Lung (tissue), 12 donors: Measurements from ENCODE around the gene DENND2A. TPM values are rescaled to one million over a fixed set of nuclear protein-coding genes. Genes with fewer than 3 reads are reported as not detected.
"Not testable (repeated sequence)": the region's sequence is repeated elsewhere in the genome, so short reads cannot be mapped to it uniquely, and the experiment has no call there.

Source experiments
- ATAC-seq: fragments of 200-7000 bp; cut with Tn5 transposase; one replicate; pipeline ENCODE4 v1.9.1; 2020; ENCODE audit warnings: moderate number of reproducible peaks; ENCODE audit not compliant: insufficient read depth, low FRiP score
- DNase-seq, 3 donors: peaks; one replicate each; pipeline ENCODE4 v3.0.0-alpha.2; 2013 to 2017
- H3K27ac ChIP-seq, 2 donors: one replicate each; pipeline ENCODE4 v1.5.1; 2013; ENCODE audit warnings: mild to moderate bottlenecking in 2 of 2, moderate library complexity in 2 of 2, control low read depth in 1 of 2, inconsistent platforms in 1 of 2, low read depth in 1 of 2, low read length in 1 of 2
- H3K27me3 ChIP-seq, 3 donors: one replicate each; pipeline ENCODE4 v1.5.1; 2013; ENCODE audit warnings: low read length in 2 of 3; ENCODE audit not compliant: control insufficient read depth in 3 of 3, insufficient read depth in 3 of 3
- H3K36me3 ChIP-seq, 4 donors: one replicate each; pipeline ENCODE4 v1.5.1; 2013; ENCODE audit warnings: low read length in 4 of 4, mild to moderate bottlenecking in 1 of 4, moderate library complexity in 1 of 4; ENCODE audit not compliant: control insufficient read depth in 4 of 4, insufficient read depth in 4 of 4
- H3K4me1 ChIP-seq, 5 donors: one replicate each; pipeline ENCODE4 v1.5.1; 2013; ENCODE audit warnings: low read length in 5 of 5, mild to moderate bottlenecking in 2 of 5, moderate library complexity in 1 of 5; ENCODE audit not compliant: control insufficient read depth in 5 of 5, insufficient read depth in 5 of 5
- H3K4me3 ChIP-seq: one replicate; pipeline ENCODE4 v1.5.1; 2013; ENCODE audit warnings: mild to moderate bottlenecking, control low read depth, moderate library complexity
- H3K9ac ChIP-seq, 2 donors: one replicate each; pipeline ENCODE4 v1.5.1; 2013; ENCODE audit warnings: low read length in 2 of 2, control low read depth in 1 of 2; ENCODE audit not compliant: insufficient read depth in 1 of 2
- H3K9me3 ChIP-seq, 4 donors: one replicate each; pipeline ENCODE4 v1.5.1; 2013; ENCODE audit warnings: low read length in 3 of 4, mild to moderate bottlenecking in 1 of 4, moderate library complexity in 1 of 4; ENCODE audit not compliant: control insufficient read depth in 4 of 4, insufficient read depth in 3 of 4
- WGBS, 2 donors: extraction: QIAGEN DNeasy Blood & Tissue Kit; methylation state at CpG; one replicate each; pipeline ENCODE4 v1.1.7; 2013; 5-methylcytosine and 5-hydroxymethylcytosine counted together
- polyA plus RNA-seq, 2 donors: library from polyadenylated mRNA; stranded (reverse); fragments of 200-250 nt; gene quantifications; one replicate each; pipeline ENCODE4 v1.2.1, GENCODE V29; 2013
- total RNA-seq, 2 donors: library from RNA; depleted of rRNA in 1 of 2; stranded (reverse); fragments of >200 nt in 1 of 2; gene quantifications; one replicate each; pipeline ENCODE4 v1.2.1, GENCODE V29; 2014 to 2021
- TF ChIP-seq, protein P1 (sequence below): IDR thresholded peaks from 2 replicates; pipeline ENCODE4 v1.5.1; 2012; ENCODE audit warnings: mild to moderate bottlenecking; ENCODE audit errors: control extremely low read depth, extremely low read depth
- donor health status: control.
- donor health status: control.
- donor health status: Bipolar disorder and iron deficiency.
- donor health status: healthy.
- donor health status: DM: yes; HTN: yes; CAD: no.

The DENND2A gene
- total and polyA plus RNA-seq, 4 donors = 4.1 to 32.4 (median 9.7) TPM

DNA sequence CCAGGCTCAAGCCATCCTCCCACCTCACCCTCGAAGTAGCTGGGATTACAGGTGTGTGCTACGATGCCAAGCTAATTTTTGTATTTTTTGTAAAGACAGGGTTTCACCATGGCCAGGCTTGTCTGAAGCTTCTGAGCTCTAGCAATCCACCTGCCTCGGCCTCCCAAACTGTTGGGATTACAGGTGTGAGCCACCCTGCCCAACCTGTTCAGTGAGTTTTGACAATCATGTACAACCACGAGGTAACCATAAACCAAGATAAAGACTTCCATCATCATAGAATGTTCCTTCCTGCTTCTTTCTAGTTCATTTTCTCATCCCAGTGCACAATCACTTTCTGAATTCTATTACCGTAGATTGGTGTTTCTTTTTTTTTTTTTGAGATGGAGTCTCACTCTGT, 130.8 kb downstream of the DENND2A start:
- H3K36me3 ChIP-seq = no peaks in the 10 kb centered on the region
- no peak overlapping the region for H3K9ac ChIP-seq
- H3K4me1 ChIP-seq = peaks cover 0 to 4% (median 3%) of the 10 kb centered on the region in 5 donors
- WGBS, 2 donors = 55 to 66% methylated on average over 5 of the region's 5 CpGs
- no peaks in the 10 kb centered on the region for H3K9me3 ChIP-seq
- ATAC-seq (no peak), DNase-seq (no peak)
- no peak overlapping the region for H3K27ac ChIP-seq
- no peaks in the 10 kb centered on the region for H3K27me3 ChIP-seq
- H3K4me3 ChIP-seq = no peak overlapping the region
- TF ChIP-seq, protein P1, sequence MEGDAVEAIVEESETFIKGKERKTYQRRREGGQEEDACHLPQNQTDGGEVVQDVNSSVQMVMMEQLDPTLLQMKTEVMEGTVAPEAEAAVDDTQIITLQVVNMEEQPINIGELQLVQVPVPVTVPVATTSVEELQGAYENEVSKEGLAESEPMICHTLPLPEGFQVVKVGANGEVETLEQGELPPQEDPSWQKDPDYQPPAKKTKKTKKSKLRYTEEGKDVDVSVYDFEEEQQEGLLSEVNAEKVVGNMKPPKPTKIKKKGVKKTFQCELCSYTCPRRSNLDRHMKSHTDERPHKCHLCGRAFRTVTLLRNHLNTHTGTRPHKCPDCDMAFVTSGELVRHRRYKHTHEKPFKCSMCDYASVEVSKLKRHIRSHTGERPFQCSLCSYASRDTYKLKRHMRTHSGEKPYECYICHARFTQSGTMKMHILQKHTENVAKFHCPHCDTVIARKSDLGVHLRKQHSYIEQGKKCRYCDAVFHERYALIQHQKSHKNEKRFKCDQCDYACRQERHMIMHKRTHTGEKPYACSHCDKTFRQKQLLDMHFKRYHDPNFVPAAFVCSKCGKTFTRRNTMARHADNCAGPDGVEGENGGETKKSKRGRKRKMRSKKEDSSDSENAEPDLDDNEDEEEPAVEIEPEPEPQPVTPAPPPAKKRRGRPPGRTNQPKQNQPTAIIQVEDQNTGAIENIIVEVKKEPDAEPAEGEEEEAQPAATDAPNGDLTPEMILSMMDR = no peak

DNA sequence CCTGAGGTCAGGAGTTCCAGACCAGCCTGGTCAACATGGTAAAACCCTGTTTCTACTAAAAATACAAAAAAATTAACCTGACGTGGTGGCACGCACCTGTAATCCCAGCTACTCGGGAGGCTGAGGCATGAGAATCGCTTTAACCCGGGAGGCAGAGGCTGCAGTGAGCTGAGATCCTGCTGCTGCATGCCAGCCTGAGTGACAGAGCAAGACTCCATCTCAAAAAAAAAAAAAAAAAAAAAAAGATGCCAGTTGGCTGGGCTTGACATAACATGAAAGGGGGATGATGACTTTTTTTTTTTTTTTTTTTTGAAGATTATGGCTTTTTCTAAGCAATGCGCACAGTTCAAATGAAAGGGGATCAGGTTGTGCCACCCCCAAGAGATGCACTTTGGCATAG, 133.1 kb downstream of the DENND2A start:
- H3K9me3 ChIP-seq, H3K9ac ChIP-seq, DNase-seq, ATAC-seq, H3K4me3 ChIP-seq, H3K4me1 ChIP-seq, H3K27me3 ChIP-seq, H3K36me3 ChIP-seq: not testable (repeated sequence)
- 88 to 89% methylated on average over 6 of the region's 6 CpGs for WGBS, 2 donors
- peak overlapping the region in 1 of 2 donors; percentile 92 for H3K27ac ChIP-seq

DNA sequence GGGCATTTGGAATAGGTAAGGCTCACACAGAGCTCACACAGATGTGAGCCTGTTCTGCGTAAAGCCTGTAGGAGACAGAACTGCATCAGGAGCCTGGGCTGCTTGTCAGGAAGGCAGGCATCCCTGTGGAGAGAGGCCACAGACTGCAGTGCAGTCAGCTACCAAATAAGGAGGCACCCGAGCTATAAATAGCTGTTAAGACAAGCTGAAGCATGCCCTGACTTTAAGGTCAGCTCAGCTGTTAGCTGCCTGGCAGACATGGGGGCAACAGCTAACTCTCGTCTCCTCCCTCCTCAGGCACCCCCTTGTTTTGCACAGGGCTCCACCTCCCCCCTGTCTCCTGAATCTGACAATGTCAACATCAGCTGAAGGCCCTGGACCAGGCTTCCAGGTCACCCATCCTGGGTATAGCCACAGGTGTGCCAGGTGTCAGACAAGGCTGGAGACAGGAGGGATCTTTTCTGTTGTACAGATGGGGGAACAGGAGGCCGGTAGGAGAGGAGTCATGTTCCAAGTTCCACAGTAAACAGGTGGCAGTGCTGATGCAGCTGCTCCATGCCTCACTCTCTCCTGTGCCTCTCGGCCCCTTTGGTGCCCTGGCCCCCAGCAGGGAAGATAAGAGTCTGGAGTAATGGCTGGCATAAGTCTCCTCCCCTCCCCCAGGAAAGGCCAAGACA, 133.7 kb downstream of the DENND2A start:
- 66 to 75% methylated on average over 5 of the region's 5 CpGs for WGBS, 2 donors
- TF ChIP-seq, protein P1 = no peak
- Histone ChIP-seq H3K27me3 (no peaks in the 10 kb centered on the region), H3K4me1 (peaks cover 0 to 4% (median 3%) of the 10 kb centered on the region in 5 donors), H3K9me3 (no peaks in the 10 kb centered on the region), H3K36me3 (no peaks in the 10 kb centered on the region), H3K4me3 (no peak overlapping the region), H3K9ac (no peak overlapping the region), H3K27ac (peak overlapping the region in 1 of 2 donors; percentile 92)
- ATAC-seq (no peak), DNase-seq (peak in 2 of 3 donors; percentile 24 to 55)

DNA sequence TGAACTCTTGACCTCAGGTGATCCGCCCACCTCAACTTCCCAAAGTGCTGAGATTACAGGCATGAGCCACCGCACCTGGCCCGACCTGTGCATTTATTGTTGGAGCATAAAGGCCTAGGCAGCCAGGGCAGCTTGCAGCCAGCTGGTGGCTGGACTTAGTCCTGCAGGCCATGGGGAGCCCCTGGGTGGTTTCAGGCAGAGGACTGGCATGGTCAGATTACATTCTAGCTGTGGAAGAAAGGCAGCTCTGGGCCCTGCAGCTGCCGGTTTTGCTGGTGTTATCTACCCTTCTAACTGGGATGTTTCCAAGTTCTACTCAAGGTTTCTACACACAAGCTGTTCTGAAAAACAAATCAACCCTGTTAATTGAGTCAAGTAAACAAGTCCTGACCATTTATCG, 138.6 kb downstream of the DENND2A start:
- H3K9me3 ChIP-seq = no peaks in the 10 kb centered on the region
- no peak for DNase-seq

DNA sequence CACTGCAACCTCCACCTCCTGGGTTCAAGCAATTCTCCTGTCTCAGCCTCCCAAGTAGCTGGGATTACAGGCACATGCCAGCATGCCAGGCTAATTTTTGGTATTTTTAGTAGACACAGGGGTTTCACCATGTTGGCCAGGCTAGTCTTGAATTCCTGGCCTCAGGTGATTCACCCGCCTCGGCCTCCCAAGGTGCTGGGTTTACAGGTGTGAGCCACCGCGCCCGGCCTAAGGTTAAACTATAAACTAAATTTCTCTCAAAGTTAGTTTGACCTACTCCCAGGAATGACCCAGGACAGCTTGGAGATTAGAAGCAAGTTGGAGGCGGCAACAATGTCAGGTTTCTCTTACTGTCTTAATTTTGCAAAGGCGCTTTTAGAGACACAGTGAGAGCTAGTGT, 142.8 kb downstream of the DENND2A start:
- WGBS, 2 donors = 95 to 96% methylated on average over 7 of the region's 7 CpGs
- H3K36me3 ChIP-seq, H3K4me1 ChIP-seq, H3K4me3 ChIP-seq, H3K9me3 ChIP-seq, H3K9ac ChIP-seq, H3K27me3 ChIP-seq, H3K27ac ChIP-seq, DNase-seq, ATAC-seq: not testable (repeated sequence)

More for the DNA sequence above, 138.6 kb downstream of the DENND2A start:
- ATAC-seq = no peak
- H3K36me3 ChIP-seq = no peaks in the 10 kb centered on the region
- H3K27me3 ChIP-seq = no peaks in the 10 kb centered on the region
- H3K4me3 ChIP-seq = no peak overlapping the region
- peaks cover 0 to 4% (median 0%) of the 10 kb centered on the region in 5 donors for H3K4me1 ChIP-seq
- H3K27ac ChIP-seq = no peak overlapping the region
- TF ChIP-seq, protein P1 = no peak
- WGBS, 2 donors = 86 to 92% methylated on average over 5 of the region's 5 CpGs
- H3K9ac ChIP-seq = no peak overlapping the region
